NCI-H510A (cell line): ENCODE results near the gene SEMA3B.
"Not testable (repeated sequence)": the region's sequence is repeated elsewhere in the genome, so short reads cannot be mapped to it uniquely, and the experiment has no call there.

ENCODE experiments used
- DNase-seq: peaks from one replicate; lab custom pipeline; 2025; lab: John Stamatoyannopoulos, UW

Gene SEMA3B

DNA sequence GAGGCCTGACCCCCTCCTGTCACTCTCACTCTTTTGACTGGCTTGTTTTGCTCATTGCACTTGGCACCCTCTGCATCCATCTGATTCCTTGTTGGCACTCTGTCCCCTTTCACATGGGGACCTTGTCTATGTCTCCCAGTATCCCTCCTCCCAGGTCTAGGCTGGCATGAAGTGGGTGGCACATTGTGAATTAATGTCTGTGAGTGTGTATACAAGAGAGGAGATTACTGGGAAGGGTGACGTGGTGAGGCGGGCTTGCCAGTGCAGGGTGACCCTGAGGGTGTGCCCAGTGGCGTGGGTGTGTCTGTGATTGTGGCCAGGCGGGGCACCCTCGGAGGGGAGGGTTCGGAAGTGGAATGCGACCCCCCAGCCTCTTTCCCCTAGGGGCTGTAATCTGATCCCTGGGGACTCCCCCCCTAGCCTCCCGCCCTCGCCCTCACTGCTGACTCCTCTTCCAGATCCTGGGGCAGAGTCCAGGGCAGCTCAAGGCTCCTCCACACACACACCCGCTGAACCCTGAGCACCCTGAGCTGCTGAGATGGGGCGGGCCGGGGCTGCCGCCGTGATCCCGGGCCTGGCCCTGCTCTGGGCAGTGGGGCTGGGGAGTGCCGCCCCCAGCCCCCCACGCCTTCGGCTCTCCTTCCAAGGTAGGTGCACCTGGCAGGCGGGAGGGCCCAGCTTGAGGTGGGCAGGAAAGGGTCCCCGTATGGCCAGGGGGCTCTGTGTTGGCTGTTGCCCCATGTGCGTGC is at the start of gene SEMA3B:
SEMA3B (plus strand) TSS at position 445 of the 749 bp plus-strand sequence; CDS start at position 539, 94 bp downstream.
- DNase-seq, result no peak

DNA sequence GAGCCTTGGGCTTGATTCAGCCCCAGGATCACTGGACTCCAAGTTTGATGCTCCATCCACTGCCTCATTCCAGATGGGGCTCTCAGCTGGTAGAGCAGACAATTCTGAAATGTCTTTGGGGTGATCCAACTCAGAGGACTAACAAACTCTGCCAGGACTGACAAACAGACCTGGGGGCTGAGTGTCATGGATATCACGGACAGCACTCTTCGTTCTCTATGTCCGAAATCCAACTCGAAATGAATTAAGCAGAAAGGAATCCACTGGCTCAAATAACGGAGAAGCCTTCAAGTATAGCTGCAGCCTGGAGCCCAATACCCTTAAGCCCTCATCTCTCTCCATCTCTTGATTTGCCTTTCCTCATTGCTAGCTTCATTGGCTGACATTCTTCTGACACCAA is 49.7 kb upstream of the SEMA3B start:
- no peak for DNase-seq

DNA sequence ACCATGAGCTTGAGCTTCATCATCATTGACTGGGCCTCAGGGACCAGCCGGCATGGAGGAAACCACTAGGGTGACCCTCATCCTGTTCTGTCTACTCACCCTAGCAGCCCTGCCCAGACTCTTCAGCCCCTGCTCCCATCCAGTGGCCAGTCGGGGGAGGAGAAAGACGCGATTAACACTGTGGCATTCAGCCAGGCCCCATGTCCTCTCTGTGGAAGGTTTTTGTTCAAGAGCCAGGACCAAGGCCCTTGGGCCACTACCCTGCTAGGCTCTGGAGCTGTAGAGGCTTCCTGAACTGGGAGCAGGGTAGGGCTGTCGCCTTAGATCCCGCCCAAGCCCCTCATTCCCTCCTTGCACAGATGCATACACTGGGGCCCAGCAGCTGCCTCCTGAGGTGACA is 48.8 kb upstream of the SEMA3B start:
- DNase-seq, result no peak

DNA sequence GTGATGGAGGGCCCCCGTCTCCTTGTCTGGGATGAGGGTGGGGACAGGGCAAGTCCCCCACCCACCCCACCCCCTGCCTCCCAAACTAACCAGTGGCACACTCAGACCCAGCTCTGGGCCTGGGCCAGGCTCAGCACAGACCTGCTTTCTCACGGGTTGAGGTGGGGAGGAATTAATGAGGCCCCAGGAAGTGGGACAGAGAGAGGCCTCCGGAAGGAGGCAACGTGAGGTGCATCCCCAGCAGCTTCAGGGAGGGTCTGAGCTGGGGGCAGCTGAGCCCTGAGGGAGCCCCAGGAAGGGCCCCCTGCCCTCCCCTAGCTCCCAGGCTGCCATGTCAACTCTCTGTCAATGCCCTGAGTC is 47.9 kb upstream of the SEMA3B start:
- no peak for DNase-seq

DNA sequence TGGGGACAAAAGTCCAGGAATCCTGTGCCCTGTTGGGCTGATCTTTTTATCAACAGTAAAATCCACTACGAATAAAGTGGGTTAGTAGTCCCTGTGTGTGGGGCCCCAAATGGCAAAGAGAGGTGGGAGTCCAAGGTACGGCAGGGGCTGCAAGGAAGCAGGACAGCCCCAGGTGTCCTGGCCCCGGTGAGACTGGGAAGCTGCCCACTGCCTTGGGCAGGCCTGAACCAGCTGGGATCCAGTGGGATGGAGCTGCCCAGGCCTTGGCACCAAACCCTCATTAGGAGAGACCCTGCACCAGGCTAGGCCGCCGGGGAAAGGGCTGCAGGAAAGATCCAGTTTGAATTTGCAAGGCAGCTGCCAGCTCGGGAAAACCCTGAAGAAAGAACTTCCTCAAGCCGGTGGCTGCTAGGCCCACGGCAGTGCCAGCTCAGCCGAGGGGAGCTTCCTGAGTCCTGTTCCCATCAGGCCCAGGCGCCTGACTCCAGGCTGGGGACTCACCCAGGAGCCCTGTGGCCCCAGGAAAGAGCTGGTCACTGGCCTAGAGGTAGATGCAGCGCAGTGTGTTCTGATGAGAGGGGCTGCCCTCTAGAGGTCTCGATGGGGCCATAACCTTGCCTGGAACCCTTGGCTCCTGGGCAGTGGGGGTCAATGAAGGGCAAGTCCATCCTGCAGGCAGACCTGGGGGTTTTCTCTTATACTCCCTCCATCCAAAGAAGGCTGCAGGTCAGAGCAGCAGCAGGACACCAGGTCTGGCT is 47.4 kb upstream of the SEMA3B start:
- DNase-seq, result no peak

DNA sequence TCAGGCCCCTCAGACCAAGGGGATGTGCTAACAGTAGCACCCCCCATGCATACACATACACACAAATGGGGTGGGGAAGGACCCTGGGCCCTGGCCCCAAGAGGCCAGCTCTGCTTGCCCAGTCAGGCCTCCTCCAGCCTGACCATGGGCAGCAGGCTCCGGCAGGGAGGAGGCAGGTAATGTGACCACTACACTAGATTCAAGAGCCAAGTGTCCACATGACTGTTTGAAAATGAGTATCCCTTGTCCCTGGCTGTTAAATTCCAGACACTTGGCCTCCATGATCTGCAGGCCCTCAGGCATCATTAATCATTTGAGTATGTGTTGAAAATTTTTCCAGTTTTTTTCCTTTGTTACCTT is 46.8 kb upstream of the SEMA3B start:
- no peak for DNase-seq

DNA sequence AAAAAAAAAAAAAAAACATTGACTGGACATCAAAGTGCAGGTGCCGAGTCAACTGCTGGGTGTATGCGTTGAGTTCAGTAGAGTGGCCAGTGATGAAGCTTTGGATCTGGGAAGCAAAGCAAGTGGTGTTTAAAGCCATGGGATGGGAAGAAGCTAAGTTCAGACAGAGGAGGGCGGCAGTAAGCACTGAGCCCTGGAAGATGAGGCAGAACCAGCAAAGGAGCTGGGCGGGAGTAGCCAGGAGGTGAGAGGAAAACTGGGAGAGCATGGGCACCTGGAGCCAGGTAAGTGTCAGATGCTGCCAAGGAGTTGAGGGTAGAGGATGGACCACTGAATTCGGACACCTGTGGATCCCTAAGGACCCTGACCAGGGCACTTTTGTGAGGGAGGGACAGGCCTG is 44.3 kb upstream of the SEMA3B start:
- DNase-seq, result no peak

DNA sequence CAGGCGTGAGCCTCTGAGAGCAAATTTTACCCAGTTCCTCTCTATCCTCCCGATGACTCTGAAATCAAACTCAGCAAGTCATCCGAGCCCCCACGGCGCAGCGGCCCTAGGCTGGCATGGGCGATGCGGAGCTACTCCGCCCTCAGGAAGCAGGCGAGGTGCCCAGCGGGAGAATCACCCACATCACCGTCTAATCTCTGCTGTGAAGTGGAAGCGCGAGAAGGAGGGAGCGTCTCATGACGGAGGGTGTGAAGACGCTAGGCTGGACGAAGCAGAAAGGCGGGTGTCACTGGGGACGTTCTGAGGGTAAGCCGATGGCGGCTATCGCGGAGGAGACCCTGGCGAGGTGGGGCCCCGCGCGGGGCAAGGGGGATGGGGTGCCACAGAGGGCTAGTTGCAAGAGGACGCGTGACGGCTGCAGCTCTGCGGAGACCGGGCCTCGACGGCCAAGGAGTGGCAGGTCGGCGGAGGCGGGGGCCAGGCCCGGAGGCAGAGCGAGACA is 42.0 kb upstream of the SEMA3B start:
- DNase-seq, result no peak

DNA sequence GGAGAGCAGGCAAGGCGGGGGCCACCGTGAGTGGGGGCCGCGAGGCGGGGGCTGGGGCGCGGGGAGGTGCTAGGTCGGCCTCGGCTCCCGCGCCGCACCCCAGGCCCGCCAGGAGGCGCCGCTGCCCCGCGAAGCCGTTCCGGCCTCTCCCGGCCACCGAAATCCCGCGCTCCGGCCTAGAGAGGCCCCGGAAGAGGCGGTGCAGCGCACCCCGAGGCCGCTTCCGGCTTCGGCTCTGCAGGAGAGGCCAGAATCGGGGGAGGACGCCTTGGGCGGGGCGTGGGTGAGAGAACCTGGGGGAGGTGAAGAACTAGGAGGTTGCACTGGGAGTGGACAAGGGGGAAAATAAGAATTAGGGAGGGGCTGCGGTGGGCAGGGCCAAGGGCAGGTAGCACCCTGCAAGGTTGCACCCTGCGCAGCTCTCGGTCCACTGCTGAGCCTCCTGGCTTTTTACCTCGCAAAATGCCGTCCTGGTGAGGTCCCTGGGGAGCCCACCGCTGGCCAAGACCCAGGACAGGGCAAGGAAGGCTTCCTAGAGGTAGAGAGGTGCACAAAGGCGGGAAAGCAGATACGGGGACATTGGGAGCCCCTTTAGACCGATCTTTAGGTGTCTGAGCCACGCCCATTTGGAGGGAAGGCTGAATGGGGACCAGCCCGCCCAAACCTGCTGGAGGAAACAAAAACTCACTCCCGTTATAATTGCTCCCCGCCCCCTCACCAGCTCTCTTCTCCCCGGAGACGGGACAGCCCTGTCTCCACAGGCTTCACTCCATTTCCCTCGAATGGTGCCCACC is 41.4 kb upstream of the SEMA3B start:
- peak; percentile 88 for DNase-seq

DNA sequence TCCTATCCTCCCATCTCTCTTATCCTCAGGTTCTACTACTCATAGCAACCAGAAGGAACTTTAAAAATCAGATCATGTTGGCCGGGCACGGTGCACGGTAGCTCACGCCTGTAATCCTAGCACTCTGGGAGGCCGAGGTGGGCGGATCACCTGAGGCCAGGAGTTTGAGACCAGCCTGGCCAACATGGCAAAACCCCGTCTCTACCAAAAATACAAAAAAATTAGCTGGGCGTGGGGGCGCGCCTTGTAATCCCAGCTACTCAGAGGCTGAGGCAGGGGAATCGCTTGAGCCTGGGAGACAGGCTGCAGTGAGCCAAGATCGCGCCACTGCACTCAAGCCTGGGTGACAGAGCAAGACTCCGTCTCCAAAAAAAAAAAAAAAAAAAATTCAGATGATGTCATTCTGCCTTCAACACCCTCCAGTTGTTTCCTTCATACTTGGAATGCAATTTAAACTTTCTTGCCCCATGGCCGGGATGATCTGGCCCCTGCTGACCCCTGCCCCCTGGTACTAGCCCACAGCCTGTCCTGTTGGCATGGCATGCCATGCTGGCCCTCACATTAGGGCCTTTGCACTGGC is 40.7 kb upstream of the SEMA3B start:
- DNase-seq, result not testable (repeated sequence)

DNA sequence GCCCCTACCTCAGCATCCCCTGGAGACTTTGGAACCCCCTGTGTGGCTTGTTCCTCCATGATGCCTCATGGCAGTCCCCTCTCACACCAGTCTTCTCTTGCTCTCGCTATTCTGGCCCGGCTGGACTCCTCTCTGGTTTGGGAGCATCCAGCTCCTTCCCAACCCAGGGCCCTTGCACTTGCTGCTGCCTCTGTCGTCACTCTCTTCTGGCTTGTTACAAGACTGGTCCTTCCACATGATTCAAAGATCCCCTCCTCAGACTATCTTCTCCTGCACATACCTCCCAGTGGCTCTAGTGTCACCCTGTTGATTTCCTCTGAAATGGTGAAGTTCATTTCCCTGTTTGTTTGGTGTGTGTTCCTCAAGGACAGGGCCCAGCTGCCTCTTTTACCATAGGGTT is 39.5 kb upstream of the SEMA3B start:
- DNase-seq, result no peak

DNA sequence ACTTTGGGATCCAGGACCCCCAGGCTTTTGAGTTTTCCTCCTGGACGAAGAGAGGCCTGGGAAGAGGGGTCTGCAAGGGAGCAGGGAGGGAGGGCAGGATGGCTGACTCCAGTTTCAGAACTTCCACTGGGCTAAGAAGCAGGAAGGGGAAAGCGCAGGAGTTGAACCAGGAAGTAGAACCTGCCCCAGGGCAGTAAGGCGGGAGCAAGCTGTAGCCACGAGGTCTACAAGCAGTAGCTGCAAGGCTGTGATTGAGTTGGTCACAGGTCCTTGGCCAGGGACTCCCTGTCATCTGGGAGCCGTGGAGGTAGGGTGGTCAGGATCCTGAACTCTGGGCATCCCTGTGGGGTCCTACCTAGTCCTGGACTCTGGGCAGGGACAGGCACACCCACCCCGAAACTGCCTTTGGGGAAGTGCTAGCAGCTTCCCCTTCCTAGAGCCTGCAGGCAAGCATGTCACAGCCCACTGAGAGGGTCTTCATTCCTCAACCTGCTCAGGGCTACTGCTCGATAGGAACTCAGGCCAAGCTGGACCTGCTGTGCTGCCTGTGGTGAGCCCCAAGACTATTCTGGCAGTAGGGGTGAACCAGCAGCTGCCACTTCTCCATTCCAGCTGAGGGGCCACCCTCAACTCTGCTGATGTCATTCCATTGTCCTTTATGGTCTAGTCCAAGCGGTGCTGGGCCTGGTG is 38.7 kb upstream of the SEMA3B start:
- no peak for DNase-seq

DNA sequence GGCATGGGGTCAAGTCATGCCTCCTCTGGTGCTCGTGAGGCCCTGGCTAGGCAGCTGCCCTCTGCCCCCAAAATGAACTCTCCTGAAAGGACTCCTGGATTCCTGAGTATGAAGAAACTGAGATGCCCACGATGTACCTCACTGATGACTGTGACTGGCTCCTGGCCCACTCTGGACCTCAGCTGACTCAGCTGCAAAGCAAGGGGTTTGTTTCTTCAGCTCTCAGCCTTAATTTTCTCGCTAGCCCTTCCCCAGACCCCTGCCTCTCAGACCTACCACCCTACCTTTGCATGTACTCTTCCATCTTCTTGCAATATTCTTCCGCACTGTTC is 38.2 kb upstream of the SEMA3B start:
- DNase-seq, result no peak

DNA sequence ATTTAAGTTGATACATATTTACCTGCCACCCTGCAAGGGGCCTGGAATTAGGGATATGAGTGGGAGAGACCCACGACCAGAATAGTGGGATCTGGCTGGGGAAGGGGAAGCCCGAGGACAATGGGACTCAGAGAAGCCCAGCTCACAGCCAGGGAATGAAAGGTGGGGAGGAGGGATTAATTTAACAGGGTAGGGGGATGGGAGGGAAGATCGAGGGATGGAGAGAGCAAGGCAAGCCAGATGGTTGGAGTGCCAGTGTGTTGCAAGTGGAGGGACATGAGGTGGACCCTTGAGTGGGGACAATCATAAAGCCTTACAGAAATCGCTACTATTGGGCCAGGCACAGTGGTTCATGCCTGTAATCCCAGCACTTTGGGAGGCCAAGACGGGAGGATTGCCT is 37.4 kb upstream of the SEMA3B start:
- DNase-seq, result no peak

DNA sequence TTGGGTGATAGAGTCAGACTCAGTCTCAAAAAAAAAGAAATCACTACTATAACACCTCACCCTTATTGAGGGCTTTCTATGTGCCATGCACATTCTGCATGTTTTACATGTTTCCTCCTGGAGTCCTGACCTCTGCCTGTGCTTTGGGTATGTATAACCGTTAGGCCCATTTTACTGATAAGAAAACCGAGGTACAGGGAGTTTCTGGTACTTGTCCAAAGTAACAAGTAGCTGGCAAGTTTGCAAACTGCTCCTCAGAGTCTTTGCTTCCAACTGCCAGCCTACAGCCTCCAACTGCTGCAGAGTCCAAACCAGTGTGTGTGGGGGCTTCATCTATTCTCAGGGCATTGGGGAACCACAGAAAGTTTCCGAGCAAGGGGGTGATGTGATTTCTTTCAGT is 36.6 kb upstream of the SEMA3B start:
- no peak for DNase-seq

DNA sequence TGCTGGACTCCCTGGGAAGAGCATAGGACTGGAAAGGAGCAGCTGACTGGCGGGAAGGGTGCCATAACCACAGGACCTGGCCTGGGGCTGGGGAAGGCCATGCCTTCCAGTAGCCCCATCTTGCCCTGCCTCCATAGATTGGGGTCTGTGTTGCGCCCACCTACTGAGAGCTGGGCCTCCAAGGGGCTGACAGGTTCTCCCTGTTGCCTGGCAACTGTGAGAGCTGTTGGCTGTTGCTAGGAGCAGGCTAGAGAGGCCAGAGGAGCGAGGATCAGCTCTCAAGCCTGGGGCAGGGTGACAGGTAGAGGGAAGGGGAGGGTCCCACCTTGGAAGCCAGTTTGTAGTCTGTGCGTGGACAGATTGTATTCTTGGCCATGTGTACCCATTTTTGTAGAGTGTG is 35.8 kb upstream of the SEMA3B start:
- DNase-seq, result no peak

DNA sequence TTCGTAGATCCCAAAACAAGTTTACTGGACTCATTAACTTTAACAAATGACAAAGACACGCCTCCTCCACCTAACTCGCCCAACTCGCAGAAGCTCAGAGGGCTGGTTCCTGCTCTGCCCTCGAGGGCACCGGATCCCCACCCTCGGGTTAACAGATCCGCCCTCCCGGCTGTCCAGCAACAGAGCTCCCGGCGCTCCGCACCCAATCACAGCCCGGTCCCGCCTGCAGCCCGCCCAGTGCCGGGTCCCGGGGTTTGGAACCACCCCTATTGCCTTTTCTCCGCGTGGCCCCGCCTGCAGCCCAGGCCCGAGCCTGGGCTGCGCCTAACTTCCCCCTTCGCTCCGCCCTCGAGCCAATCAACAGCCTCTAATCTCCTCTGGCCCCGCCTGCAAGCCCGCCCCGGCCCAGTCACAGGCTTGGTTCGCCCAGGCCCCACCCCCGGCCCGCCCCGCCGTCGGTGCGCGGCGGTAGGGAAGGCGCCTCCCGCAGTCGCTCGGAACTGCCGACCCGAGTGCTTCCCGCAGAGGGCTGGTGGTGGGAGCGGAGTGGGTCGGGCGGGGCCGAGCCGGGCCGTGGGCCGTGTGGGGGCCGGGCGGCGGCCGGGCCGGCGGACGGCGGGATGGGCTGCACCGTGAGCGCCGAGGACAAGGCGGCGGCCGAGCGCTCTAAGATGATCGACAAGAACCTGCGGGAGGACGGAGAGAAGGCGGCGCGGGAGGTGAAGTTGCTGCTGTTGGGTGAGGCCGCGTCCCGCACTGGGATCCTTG is 33.0 kb upstream of the SEMA3B start, which contains the start of gene GNAI2:
GNAI2 (plus strand) TSS at position 489 of the 768 bp plus-strand sequence; CDS start at position 621, 132 bp downstream.
- DNase-seq, result peak; percentile 98

DNA sequence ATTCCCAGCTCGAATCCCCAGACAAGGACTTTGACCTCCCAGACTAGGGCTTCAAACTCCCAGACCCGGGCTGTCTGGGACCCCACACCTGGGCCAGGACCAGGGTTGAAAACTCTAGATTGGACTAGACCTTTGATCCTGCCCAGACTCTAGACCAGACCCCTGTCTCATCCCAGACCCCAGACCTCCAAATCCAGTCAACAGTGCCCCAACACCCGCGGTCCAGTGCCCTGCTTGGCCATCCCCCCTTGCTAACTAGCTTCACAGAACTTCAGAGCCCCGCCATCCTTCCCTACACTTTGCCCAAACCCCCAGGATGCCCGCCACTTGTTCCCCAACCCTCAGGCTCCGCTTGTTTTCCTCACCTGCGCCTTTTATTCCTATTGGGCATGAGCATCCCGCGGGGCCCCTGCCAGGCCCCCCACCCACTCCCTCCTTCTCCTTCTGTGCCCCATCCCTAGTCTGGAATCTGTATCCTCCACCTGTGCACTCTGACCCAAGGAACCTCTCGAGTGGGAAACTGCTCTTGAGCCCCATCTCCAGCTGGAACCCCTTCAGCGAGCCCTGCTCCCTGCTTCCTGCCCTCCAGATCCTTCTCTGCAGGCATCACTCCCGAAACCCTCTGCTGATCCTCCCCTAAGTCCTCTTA is 32.3 kb upstream of the SEMA3B start:
- DNase-seq, result no peak

DNA sequence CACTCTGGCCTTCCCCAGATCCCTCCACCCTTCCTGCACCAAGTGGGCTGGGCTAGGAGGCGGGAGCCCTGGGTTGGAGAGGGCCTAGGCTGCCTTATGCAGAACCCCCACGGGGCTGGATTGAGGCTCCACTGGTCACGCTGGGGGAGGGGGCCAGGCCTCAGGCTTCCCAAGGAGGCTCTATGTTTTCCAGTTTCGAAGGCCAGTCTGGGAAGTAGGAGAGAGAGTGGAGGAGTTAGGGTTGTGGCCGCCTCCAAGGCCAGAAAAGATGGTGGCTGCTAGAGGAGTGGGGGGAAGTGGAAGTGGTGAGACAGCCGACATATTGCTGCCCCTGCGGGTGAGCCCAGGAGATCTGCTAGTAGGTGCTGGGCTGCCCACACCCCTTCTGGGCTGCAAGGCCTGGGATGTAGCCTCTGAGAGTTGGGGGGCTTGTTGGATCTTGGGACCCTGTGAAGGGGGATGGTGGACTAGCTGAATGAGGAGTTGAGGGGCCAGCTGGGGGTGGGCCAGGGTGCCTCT is 31.8 kb upstream of the SEMA3B start:
- peak; percentile 47 for DNase-seq
